CD8-positive, alpha-beta memory T cell (primary cell): ENCODE measurements around the gene PSTK. TPM values are rescaled to one million over a fixed set of nuclear protein-coding genes. Genes with fewer than 3 reads are reported as not detected.
A peak's percentile ranks its signal among the peaks of the same experiment; 100 is the strongest.

Source experiments
- CTCF ChIA-PET: fragments of 350-600 bp; sonication (Branson Sonifier 250); formaldehyde crosslinking; loops from one replicate; lab custom pipeline; 2021; ENCODE audit warnings: antibody characterized with exemption; lab: Charles Lee
- POLR2A ChIA-PET: fragments of 350-600 bp; sonication (Branson Sonifier 250); formaldehyde crosslinking; loops from one replicate; lab custom pipeline; 2021; ENCODE audit warnings: antibody characterized with exemption; lab: Charles Lee
- DNase-seq, 5 donors: peaks; one replicate each; pipeline versions ENCODE4 v3.0.0 to v3.0.0-alpha.2; 2020 to 2022; ENCODE audit warnings: mixed read lengths in 1 of 5
- H3K27ac ChIP-seq: one replicate; pipeline ENCODE4 v1.7.0; 2013; ENCODE audit warnings: low read depth, mild to moderate bottlenecking, low read length, moderate library complexity
- H3K27me3 ChIP-seq: 2 replicates; pipeline ENCODE4 v1.7.0; 2013; ENCODE audit warnings: low read length, mild to moderate bottlenecking; ENCODE audit not compliant: insufficient read depth, poor library complexity, severe bottlenecking
- H3K36me3 ChIP-seq: 2 replicates; pipeline ENCODE4 v1.7.0; 2013; ENCODE audit warnings: mild to moderate bottlenecking, low read length, moderate library complexity; ENCODE audit not compliant: insufficient read depth
- H3K4me1 ChIP-seq: 2 replicates; pipeline ENCODE4 v1.7.0; 2013; ENCODE audit warnings: mild to moderate bottlenecking, low read length, moderate library complexity; ENCODE audit not compliant: insufficient read depth
- H3K4me3 ChIP-seq: 2 replicates; pipeline ENCODE4 v1.7.0; 2013; ENCODE audit warnings: mild to moderate bottlenecking, low read length
- H3K9me3 ChIP-seq: 2 replicates; pipeline ENCODE4 v1.7.0; 2013; ENCODE audit warnings: mild to moderate bottlenecking, low read length
- H3K27ac Mint-ChIP-seq, 8 donors: one replicate each; pipeline ENCODE4 v1.8.0; 2020 to 2021; ENCODE audit warnings: mixed read lengths in 8 of 8, mild to moderate bottlenecking in 6 of 8, inconsistent platforms in 3 of 8, moderate library complexity in 3 of 8
- H3K27me3 Mint-ChIP-seq, 2 donors: one replicate each; pipeline ENCODE4 v1.8.0; 2020 to 2021; ENCODE audit warnings: mixed read lengths in 2 of 2, mild to moderate bottlenecking in 1 of 2, moderate library complexity in 1 of 2
- H3K36me3 Mint-ChIP-seq, 3 donors: one replicate each; pipeline ENCODE4 v1.8.0; 2020 to 2021; ENCODE audit warnings: mixed read lengths in 3 of 3, inconsistent platforms in 1 of 3, mild to moderate bottlenecking in 1 of 3
- H3K4me1 Mint-ChIP-seq, 3 donors: one replicate each; pipeline ENCODE4 v1.8.0; 2020 to 2021; ENCODE audit warnings: mixed read lengths in 3 of 3, inconsistent platforms in 1 of 3, mild to moderate bottlenecking in 1 of 3
- H3K4me3 Mint-ChIP-seq, 7 donors: one replicate each; pipeline ENCODE4 v1.8.0; 2020 to 2021; ENCODE audit warnings: mixed read lengths in 7 of 7, mild to moderate bottlenecking in 6 of 7, moderate library complexity in 4 of 7, inconsistent platforms in 2 of 7
- H3K9me3 Mint-ChIP-seq, 5 donors: one replicate each; pipeline ENCODE4 v1.8.0; 2020 to 2022; ENCODE audit warnings: mixed read lengths in 5 of 5, mild to moderate bottlenecking in 3 of 5, moderate library complexity in 2 of 5, inconsistent platforms in 1 of 5
- polyA plus RNA-seq: library from polyadenylated mRNA; unstranded; fragments of 300-500 nt; fragmentation: Illumina TruSeq; gene quantifications from one replicate; pipeline ENCODE4 v1.2.3, GENCODE V29; 2021
- total RNA-seq, 2 experiments: library from RNA; stranded (reverse); gene quantifications; one replicate each; pipeline ENCODE4 v1.2.3, GENCODE V29; 2021

Gene PSTK
- total and polyA plus RNA-seq, 3 experiments from 2014 or later: 5.8 to 8.8 (median 5.8) TPM

DNA sequence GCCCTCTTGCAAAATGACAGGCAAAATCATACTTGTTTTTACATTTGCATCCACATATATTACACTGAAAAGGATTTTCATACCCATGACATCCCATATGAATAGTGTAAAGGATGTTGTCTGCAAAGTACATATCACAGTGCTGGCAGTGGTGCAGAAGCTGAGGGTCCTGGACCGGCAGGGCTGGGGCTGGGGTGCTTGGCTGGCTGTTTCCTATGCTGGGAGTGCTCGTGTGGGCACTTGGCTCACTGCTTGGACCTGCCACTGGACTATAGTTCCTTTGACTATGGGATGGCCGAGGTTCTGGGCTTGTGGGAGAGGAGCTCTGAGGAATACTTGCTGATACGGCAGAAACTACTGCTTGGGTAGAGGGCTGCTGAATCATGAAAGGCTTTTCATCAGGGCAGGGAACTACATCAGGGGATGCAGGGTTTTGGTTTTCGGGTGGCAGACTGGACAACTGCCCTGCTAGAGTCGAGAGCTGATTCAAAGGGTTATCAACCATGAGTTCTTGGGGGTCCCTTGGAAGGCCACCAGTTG, 13.7 kb downstream of the PSTK start:
- peaks cover 28% of the 10 kb centered on the region for H3K36me3 ChIP-seq
- H3K4me1 ChIP-seq: no peaks in the 10 kb centered on the region
- H3K27ac Mint-ChIP-seq: peak overlapping the region in 3 of 8 donors; percentile 8 to 33 (median 11)
- H3K9me3 ChIP-seq: no peaks in the 10 kb centered on the region
- no peaks in the 10 kb centered on the region for H3K27me3 ChIP-seq
- H3K36me3 Mint-ChIP-seq: peaks cover 0 to 67% (median 20%) of the 10 kb centered on the region in 3 donors
- no peak overlapping the region for H3K27ac ChIP-seq
- DNase-seq: no peak
- peaks cover 11 to 18% (median 12%) of the 10 kb centered on the region in 3 donors for H3K4me1 Mint-ChIP-seq
- CTCF ChIA-PET: no interaction called here
- no peaks in the 10 kb centered on the region for H3K9me3 Mint-ChIP-seq
- no peak overlapping the region for H3K4me3 ChIP-seq
- POLR2A ChIA-PET: no interaction called here
- no peaks in the 10 kb centered on the region for H3K27me3 Mint-ChIP-seq
- H3K4me3 Mint-ChIP-seq: no peak overlapping the region

DNA sequence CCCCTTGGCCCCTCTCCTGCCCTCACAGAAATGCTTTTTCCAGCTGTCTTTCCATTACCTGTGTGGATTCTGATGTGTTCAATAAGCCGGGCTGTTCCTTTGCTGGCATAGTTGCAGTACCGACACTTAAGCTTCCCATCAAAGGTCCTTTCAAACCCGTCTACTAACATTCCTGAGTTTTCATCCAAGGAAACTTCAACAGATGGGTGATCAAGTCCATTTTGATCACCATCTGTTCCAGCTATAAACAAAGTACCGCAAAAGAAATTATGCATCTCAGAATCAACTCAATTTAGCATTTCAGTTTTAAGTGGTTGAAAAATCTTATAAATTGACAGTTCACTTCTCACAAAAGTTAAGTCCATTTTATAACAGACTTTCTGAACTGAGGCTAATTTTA, 15.7 kb downstream of the PSTK start:
- CTCF ChIA-PET: interaction anchor here (1.8 kb wide), 1 partner anchor 12 kb away, joined by 4 read pairs; no protein-coding TSS in a partner anchor
- peaks cover 0 to 70% (median 18%) of the 10 kb centered on the region in 3 donors for H3K36me3 Mint-ChIP-seq
- Histone ChIP-seq H3K4me1 (peaks cover 7% of the 10 kb centered on the region), H3K36me3 (peaks cover 28% of the 10 kb centered on the region), H3K27me3 (no peaks in the 10 kb centered on the region), H3K27ac (no peak overlapping the region), H3K4me3 (no peak overlapping the region), H3K9me3 (no peaks in the 10 kb centered on the region)
- H3K4me1 Mint-ChIP-seq: peaks cover 28 to 38% (median 33%) of the 10 kb centered on the region in 3 donors
- no peaks in the 10 kb centered on the region for H3K27me3 Mint-ChIP-seq
- H3K27ac Mint-ChIP-seq: no peak overlapping the region
- H3K9me3 Mint-ChIP-seq: no peaks in the 10 kb centered on the region
- H3K4me3 Mint-ChIP-seq: no peak overlapping the region
- POLR2A ChIA-PET: interaction anchor here (1.0 kb wide), 1 partner anchor 12 kb away, joined by 4 read pairs; the partner anchor contains the start of gene IKZF5
- DNase-seq: no peak

DNA sequence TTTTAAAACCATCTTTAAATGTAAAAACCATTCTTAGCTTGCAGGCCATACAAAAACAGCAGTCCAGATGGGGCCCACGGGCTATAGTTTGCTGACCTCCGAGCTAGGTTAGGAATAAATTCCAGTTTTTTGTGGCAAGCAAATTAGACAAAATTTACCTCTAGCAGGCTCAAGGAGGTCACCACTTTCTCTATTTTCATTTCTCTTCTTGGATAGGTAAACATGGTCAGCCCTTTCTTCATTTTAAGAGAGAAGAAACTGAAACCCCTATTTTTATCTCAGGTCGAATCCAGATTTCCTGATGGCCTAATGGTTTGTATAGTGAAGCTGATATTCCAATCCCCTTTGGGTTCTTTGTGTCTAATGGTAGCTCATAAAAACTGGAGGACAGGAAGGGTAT, 17.7 kb downstream of the PSTK start:
- Histone ChIP-seq H3K4me3 (no peak overlapping the region), H3K36me3 (peaks cover 28% of the 10 kb centered on the region), H3K9me3 (no peaks in the 10 kb centered on the region), H3K27me3 (no peaks in the 10 kb centered on the region), H3K27ac (no peak overlapping the region), H3K4me1 (peaks cover 12% of the 10 kb centered on the region)
- ChIA-PET POLR2A (no interaction called here), CTCF (interaction anchor here (0.9 to 1.1 kb wide), 2 partner anchors 12 to 18 kb away, joined by 3 to 4 read pairs; partner anchors contain the start of gene PSTK)
- Mint-ChIP-seq H3K4me1 (peaks cover 35 to 49% (median 45%) of the 10 kb centered on the region in 3 donors), H3K36me3 (peaks cover 0 to 67% (median 21%) of the 10 kb centered on the region in 3 donors), H3K4me3 (no peak overlapping the region), H3K27ac (peak overlapping the region in 1 of 8 donors; percentile 18), H3K9me3 (no peaks in the 10 kb centered on the region), H3K27me3 (no peaks in the 10 kb centered on the region)
- DNase-seq: no peak

DNA sequence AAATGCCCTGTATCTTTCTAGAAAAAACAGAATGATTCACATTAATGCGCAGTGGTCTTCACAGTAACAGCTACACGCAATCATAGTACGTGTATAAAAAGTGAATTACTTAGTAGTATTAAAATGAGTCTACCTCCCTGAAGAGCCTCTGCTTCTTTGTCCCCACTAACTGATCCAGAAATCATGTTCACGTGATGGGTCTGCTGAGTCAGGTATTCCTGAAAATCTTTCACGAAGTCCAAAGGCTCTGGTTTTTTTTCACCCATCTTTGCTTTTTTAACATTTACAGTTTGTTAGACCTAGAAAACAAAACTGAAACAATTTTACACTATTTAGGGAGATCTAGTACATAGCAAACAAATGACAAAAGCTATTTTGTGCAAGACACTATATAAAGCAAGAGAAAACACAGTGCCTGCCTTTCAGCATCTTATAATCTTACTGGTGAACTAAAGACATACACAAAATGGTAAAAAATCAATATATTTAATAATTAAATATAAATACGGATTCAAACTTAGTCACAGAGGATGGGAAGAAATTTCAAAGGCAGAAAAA, 18.2 kb downstream of the PSTK start:
- H3K36me3 ChIP-seq: peaks cover 28% of the 10 kb centered on the region
- no peaks in the 10 kb centered on the region for H3K27me3 Mint-ChIP-seq
- CTCF ChIA-PET: interaction anchor here (0.9 to 1.8 kb wide), 4 partner anchors 12 to 18 kb away, joined by 3 to 8 read pairs (median 4); partner anchors contain the start of gene PSTK

DNA sequence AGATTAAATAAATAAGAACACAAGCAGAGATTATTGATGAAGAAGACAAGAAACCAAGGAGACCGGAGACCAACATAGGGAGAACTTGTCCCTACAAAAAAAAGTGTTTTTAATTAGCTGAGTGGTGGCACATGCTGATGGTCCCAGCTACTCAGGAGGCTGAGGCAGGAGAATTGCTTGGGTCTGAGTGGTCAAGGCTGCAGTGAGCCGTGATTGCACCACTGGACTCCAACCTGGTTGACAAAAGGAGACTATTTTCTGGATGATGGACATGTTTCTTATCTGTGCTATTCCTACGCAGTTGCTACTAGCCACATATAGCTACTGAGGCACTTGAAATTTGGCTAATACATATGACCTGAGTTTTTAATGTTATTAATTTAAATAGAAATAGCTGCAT, 18.7 kb downstream of the PSTK start:
- Mint-ChIP-seq H3K27ac (peak overlapping the region in 1 of 8 donors; percentile 43), H3K4me3 (no peak overlapping the region), H3K4me1 (peaks cover 41 to 57% (median 55%) of the 10 kb centered on the region in 3 donors), H3K9me3 (no peaks in the 10 kb centered on the region), H3K27me3 (no peaks in the 10 kb centered on the region), H3K36me3 (peaks cover 0 to 64% (median 20%) of the 10 kb centered on the region in 3 donors)
- ChIA-PET CTCF (interaction anchor here (1.0 to 1.8 kb wide), 2 partner anchors 16 to 19 kb away, joined by 5 to 8 read pairs; partner anchors contain the start of gene PSTK), POLR2A (no interaction called here)
- Histone ChIP-seq H3K4me1 (peaks cover 14% of the 10 kb centered on the region), H3K4me3 (no peak overlapping the region), H3K27me3 (no peaks in the 10 kb centered on the region), H3K9me3 (no peaks in the 10 kb centered on the region), H3K27ac (no peak overlapping the region), H3K36me3 (peaks cover 25% of the 10 kb centered on the region)
- no peak for DNase-seq

More for the DNA sequence above, 18.2 kb downstream of the PSTK start:
- DNase-seq: no peak
- Mint-ChIP-seq H3K36me3 (peaks cover 0 to 64% (median 21%) of the 10 kb centered on the region in 3 donors), H3K9me3 (no peaks in the 10 kb centered on the region), H3K4me1 (peaks cover 36 to 52% (median 50%) of the 10 kb centered on the region in 3 donors), H3K27ac (peak overlapping the region in 1 of 8 donors; percentile 17), H3K4me3 (no peak overlapping the region)
- no peaks in the 10 kb centered on the region for H3K27me3 ChIP-seq
- H3K27ac ChIP-seq: no peak overlapping the region
- POLR2A ChIA-PET: no interaction called here
- H3K4me1 ChIP-seq: peaks cover 12% of the 10 kb centered on the region
- no peak overlapping the region for H3K4me3 ChIP-seq
- no peaks in the 10 kb centered on the region for H3K9me3 ChIP-seq

DNA sequence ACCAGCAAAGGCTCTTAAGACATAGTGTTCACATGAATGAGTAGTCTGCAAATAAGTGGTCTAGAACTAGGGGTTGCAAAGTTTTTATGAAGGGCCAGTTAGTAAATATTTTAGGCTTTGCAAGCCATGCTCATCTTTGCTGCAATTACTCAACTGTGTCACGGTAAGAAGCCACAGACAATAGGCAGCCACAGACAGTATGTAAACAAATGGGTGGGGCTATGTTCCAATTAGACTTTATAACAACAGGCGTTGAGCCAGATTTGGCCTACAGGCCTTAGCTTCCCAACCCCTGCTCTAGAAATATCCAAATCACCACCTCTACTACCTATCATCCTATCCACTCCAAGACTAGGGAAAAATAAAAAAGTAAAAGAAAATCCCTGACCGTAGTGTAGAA, 19.1 kb downstream of the PSTK start:
- Histone ChIP-seq H3K4me1 (peaks cover 19% of the 10 kb centered on the region), H3K36me3 (peaks cover 21% of the 10 kb centered on the region), H3K4me3 (no peak overlapping the region), H3K9me3 (no peaks in the 10 kb centered on the region), H3K27me3 (no peaks in the 10 kb centered on the region), H3K27ac (no peak overlapping the region)
- Mint-ChIP-seq H3K27ac (peak overlapping the region in 6 of 8 donors; percentile 1 to 86 (median 52)), H3K9me3 (no peaks in the 10 kb centered on the region), H3K4me3 (peak overlapping the region in 1 of 7 donors; percentile 2), H3K36me3 (peaks cover 0 to 62% (median 17%) of the 10 kb centered on the region in 3 donors), H3K4me1 (peaks cover 41 to 61% (median 58%) of the 10 kb centered on the region in 3 donors), H3K27me3 (no peaks in the 10 kb centered on the region)
- no peak for DNase-seq
- POLR2A ChIA-PET: no interaction called here
- CTCF ChIA-PET: interaction anchor here (1.0 to 1.8 kb wide), 2 partner anchors 17 to 19 kb away, joined by 5 to 8 read pairs; partner anchors contain the start of gene PSTK

DNA sequence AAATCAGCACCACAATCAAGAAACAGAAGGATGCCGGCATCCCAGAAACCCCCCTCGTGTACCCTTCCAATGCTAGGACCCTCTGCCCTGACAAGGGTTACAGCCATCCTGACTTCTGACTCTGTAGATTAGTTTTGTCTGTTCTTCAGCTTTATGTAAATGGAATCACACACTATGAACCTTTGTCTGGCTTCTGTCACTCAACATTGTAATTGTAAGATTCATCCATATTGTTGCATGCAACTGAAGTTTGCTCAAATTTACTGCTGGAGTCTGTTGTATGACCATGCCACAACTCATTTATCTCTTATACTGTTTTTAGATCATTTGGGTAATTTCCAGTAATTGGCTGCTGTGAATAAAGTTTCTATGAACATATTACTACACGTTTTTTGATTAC, 20.0 kb downstream of the PSTK start:
- Mint-ChIP-seq H3K4me1 (peaks cover 43 to 68% (median 63%) of the 10 kb centered on the region in 3 donors), H3K27me3 (no peaks in the 10 kb centered on the region), H3K36me3 (peaks cover 0 to 57% (median 16%) of the 10 kb centered on the region in 3 donors), H3K9me3 (no peaks in the 10 kb centered on the region), H3K27ac (peak overlapping the region in 6 of 8 donors; percentile 16 to 86 (median 39)), H3K4me3 (peak overlapping the region in 1 of 7 donors; percentile 20)
- Histone ChIP-seq H3K27ac (no peak overlapping the region), H3K36me3 (peaks cover 19% of the 10 kb centered on the region), H3K4me3 (no peak overlapping the region), H3K9me3 (no peaks in the 10 kb centered on the region), H3K4me1 (peaks cover 25% of the 10 kb centered on the region), H3K27me3 (no peaks in the 10 kb centered on the region)
- POLR2A ChIA-PET: no interaction called here
- CTCF ChIA-PET: interaction anchor here (1.8 kb wide), 1 partner anchor 20 kb away, joined by 8 read pairs; the partner anchor contains the start of gene PSTK
- DNase-seq: no peak

DNA sequence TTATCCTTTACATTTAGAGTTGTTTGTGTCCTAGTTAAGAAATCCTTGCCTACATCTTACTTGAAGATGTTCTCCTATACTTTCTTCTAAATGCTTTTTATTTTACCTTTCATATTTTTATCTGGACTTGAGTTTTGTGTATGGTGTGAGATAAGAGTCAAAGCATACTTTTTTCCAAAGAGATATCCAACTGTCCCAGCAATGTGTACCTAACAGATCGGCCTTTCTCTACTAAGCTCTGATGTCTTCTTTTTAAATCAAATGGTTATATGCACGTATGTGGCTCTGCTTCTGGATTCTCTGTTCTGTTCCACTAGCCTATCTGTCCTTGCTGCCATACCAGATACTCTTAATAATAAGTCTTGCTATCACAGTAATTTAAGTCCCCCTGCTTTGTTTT, 21.2 kb downstream of the PSTK start:
- Histone ChIP-seq H3K4me1 (peaks cover 34% of the 10 kb centered on the region), H3K36me3 (peaks cover 19% of the 10 kb centered on the region), H3K4me3 (no peak overlapping the region), H3K9me3 (no peaks in the 10 kb centered on the region), H3K27ac (no peak overlapping the region), H3K27me3 (no peaks in the 10 kb centered on the region)
- Mint-ChIP-seq H3K4me1 (peaks cover 54 to 80% (median 75%) of the 10 kb centered on the region in 3 donors), H3K9me3 (no peaks in the 10 kb centered on the region), H3K27me3 (no peaks in the 10 kb centered on the region), H3K36me3 (peaks cover 0 to 55% (median 10%) of the 10 kb centered on the region in 3 donors), H3K27ac (peak overlapping the region in 1 of 8 donors; percentile 13), H3K4me3 (no peak overlapping the region)
- POLR2A ChIA-PET: no interaction called here
- CTCF ChIA-PET: no interaction called here
- DNase-seq: no peak
